Nephron (organoid): ENCODE results near the gene TCF4.

Source experiments
- H3K27ac Mint-ChIP-seq, 3 experiments: 2 replicates each; pipeline ENCODE4 v1.8.0; 2020; ENCODE audit warnings: mixed read lengths in 3 of 3, mild to moderate bottlenecking in 2 of 3, moderate library complexity in 1 of 3
- H3K27me3 Mint-ChIP-seq: 2 replicates; pipeline ENCODE4 v1.8.0; 2021; ENCODE audit warnings: low read depth, mild to moderate bottlenecking, moderate library complexity, mixed read lengths
- H3K36me3 Mint-ChIP-seq: 2 replicates; pipeline ENCODE4 v1.8.0; 2020; ENCODE audit warnings: low read depth, mixed read lengths
- H3K4me1 Mint-ChIP-seq: 2 replicates; pipeline ENCODE4 v1.8.0; 2020; ENCODE audit warnings: mixed read lengths
- H3K4me3 Mint-ChIP-seq, 3 experiments: 2 replicates each; pipeline ENCODE4 v1.8.0; 2020; ENCODE audit warnings: mild to moderate bottlenecking in 3 of 3, mixed read lengths in 3 of 3, moderate library complexity in 2 of 3
- H3K9me3 Mint-ChIP-seq: 2 replicates; pipeline ENCODE4 v1.8.0; 2020; ENCODE audit warnings: mixed read lengths
- CTCF ChIP-seq, 3 experiments: fragments of 200-600 bp; sonication (generic); IDR thresholded peaks; one replicate each; pipeline ENCODE4 v1.5.0; 2021; ENCODE audit warnings: antibody characterized with exemption in 3 of 3; ENCODE audit not compliant: unreplicated experiment in 3 of 3

Gene TCF4

GRCh38 chr18:55287935-55288868 lies 299.8 kb downstream of the TCF4 start:
- Mint-ChIP-seq H3K27ac (no peak overlapping the region), H3K4me3 (no peak overlapping the region), H3K27me3 (no peaks in the 10 kb centered on the region), H3K9me3 (no peaks in the 10 kb centered on the region), H3K36me3 (no peaks in the 10 kb centered on the region), H3K4me1 (peaks cover 11% of the 10 kb centered on the region)
- TF ChIP-seq CTCF (IDR thresholded peaks at IDR 0.05; ENCODE audit: unreplicated experiment in 3 of 3) = no peak

- Mint-ChIP-seq H3K27ac (no peak overlapping the region), H3K27me3 (no peaks in the 10 kb centered on the region), H3K4me3 (no peak overlapping the region), H3K4me1 (peaks cover 15% of the 10 kb centered on the region), H3K36me3 (no peaks in the 10 kb centered on the region), H3K9me3 (no peaks in the 10 kb centered on the region)
- no peak for TF ChIP-seq CTCF (IDR thresholded peaks at IDR 0.05; ENCODE audit: unreplicated experiment in 3 of 3)
Measured at GRCh38 chr18:55287149-55287806, 300.7 kb downstream of the TCF4 start.

- TF ChIP-seq CTCF (IDR thresholded peaks at IDR 0.05; ENCODE audit: unreplicated experiment in 3 of 3) = no peak
- Mint-ChIP-seq H3K4me3 (no peak overlapping the region), H3K9me3 (no peaks in the 10 kb centered on the region), H3K4me1 (peaks cover 16% of the 10 kb centered on the region), H3K27ac (no peak overlapping the region), H3K36me3 (no peaks in the 10 kb centered on the region), H3K27me3 (no peaks in the 10 kb centered on the region)
Measured at GRCh38 chr18:55286257-55286825, 301.7 kb downstream of the TCF4 start.

GRCh38 chr18:55284614-55285013 lies 303.4 kb downstream of the TCF4 start:
- no peaks in the 10 kb centered on the region for H3K9me3 Mint-ChIP-seq
- peaks cover 33% of the 10 kb centered on the region for H3K4me1 Mint-ChIP-seq

GRCh38 chr18:55283309-55283708 lies 304.7 kb downstream of the TCF4 start:
- no peaks in the 10 kb centered on the region for H3K9me3 Mint-ChIP-seq
- H3K4me3 Mint-ChIP-seq = no peak overlapping the region
- H3K36me3 Mint-ChIP-seq = peaks cover 12% of the 10 kb centered on the region
- H3K27me3 Mint-ChIP-seq = no peaks in the 10 kb centered on the region
- H3K27ac Mint-ChIP-seq = no peak overlapping the region
- TF ChIP-seq CTCF (IDR thresholded peaks at IDR 0.05; ENCODE audit: unreplicated experiment in 3 of 3) = no peak
- H3K4me1 Mint-ChIP-seq = peaks cover 33% of the 10 kb centered on the region

More at GRCh38 chr18:55284614-55285013, 303.4 kb downstream of the TCF4 start:
- H3K4me3 Mint-ChIP-seq = no peak overlapping the region
- H3K27ac Mint-ChIP-seq = no peak overlapping the region
- H3K27me3 Mint-ChIP-seq = no peaks in the 10 kb centered on the region
- H3K36me3 Mint-ChIP-seq = peaks cover 2% of the 10 kb centered on the region
- TF ChIP-seq CTCF (IDR thresholded peaks at IDR 0.05; ENCODE audit: unreplicated experiment in 3 of 3) = no peak
